ENCODE results near the gene FAM78A.

- TF ChIP-seq ISL1 (CRISPR knock-in tag; IDR thresholded peaks at IDR 0.05), result no peak
- no peak for TF ChIP-seq BACH2 (CRISPR knock-in tag; IDR thresholded peaks at IDR 0.05; ENCODE audit: borderline replicate concordance)
- TF ChIP-seq ESRRG (CRISPR knock-in tag; IDR thresholded peaks at IDR 0.05), result no peak
- TF ChIP-seq CSDC2 (CRISPR knock-in tag; IDR thresholded peaks at IDR 0.05), result no peak
- no peak for TF ChIP-seq POU6F1 (CRISPR knock-in tag; IDR thresholded peaks at IDR 0.05; ENCODE audit: borderline replicate concordance, low read depth)
- TF ChIP-seq ZNF565 (CRISPR knock-in tag; conservative IDR thresholded peaks at IDR 0.05; ENCODE audit: low read depth), result no peak
- TF ChIP-seq CSRNP3 (CRISPR knock-in tag; IDR thresholded peaks at IDR 0.05), result no peak
- TF ChIP-seq GLIS3 (CRISPR knock-in tag; IDR thresholded peaks at IDR 0.05), result no peak
Measured at GRCh38 chr9:131297903-131298302, 21.6 kb upstream of the FAM78A start.

All from SK-N-SH treated with all-trans-retinoic acid at 6 μM for 48 hours (cell line).